GM21447 (cell line): ENCODE measurements around the gene ZNF146.
"Not testable (repeated sequence)": the region's sequence is repeated elsewhere in the genome, so short reads cannot be mapped to it uniquely, and the experiment has no call there.

Experiments used
- ATAC-seq: cut with Tn5 transposase; IDR thresholded peaks from one replicate; pipeline ENCODE4 v1.9.1; 2021; ENCODE audit not compliant: unreplicated experiment

Gene ZNF146

DNA sequence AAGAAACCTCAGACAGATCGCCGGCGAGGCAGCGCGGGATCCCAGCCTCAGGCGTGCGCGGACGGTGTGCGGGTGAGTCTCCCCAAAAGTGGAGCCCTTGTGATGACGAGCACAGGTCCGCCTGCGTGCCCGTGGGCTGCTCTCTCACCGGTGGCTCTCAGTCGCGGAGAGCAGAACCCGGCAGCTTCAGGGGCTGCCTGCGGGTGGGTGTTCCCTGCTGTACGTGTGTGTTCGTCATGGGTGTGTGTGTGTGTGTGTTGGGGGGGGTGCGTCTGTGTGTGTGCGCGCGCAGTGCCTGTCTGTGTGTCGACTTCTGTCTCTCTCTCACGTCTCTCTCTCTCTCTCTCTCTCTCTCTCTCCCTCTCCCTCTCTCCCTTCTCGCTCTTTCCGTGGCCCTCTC is 54.4 kb downstream of the ZNF146 start:
- not testable (repeated sequence) for ATAC-seq
